KG1 (cell line): ENCODE measurements around the gene PAK4.
"Not testable (repeated sequence)": the region's sequence is repeated elsewhere in the genome, so short reads cannot be mapped to it uniquely, and the experiment has no call there.

ENCODE experiments used
- DNase-seq: peaks from one replicate; lab custom pipeline; 2025; lab: John Stamatoyannopoulos, UW

PAK4 gene

GRCh38 chr19:39207293-39207836, 81.8 kb downstream of the PAK4 start:
- no peak for DNase-seq

- DNase-seq = no peak
These were observed 82.7 kb downstream of the PAK4 start for GRCh38 chr19:39208175-39208795.

DNA sequence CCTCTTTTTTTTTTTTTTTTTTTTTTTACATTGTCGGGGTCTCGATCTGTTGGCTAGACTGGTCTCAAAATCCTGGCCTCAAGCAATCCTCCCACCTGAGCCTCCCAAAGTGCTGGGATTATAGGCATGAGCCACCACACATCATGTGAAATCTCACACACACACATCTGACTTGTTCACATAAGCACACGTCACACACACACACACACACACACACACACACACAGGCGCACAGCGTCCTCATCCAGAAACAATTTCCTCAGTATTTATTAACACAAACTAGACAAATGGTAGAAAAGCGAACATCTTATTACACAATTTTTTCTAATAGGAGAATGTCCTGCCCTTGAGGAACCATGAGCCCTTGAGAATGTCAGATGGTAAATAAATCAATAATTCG, 83.6 kb downstream of the PAK4 start:
- DNase-seq = no peak

DNA sequence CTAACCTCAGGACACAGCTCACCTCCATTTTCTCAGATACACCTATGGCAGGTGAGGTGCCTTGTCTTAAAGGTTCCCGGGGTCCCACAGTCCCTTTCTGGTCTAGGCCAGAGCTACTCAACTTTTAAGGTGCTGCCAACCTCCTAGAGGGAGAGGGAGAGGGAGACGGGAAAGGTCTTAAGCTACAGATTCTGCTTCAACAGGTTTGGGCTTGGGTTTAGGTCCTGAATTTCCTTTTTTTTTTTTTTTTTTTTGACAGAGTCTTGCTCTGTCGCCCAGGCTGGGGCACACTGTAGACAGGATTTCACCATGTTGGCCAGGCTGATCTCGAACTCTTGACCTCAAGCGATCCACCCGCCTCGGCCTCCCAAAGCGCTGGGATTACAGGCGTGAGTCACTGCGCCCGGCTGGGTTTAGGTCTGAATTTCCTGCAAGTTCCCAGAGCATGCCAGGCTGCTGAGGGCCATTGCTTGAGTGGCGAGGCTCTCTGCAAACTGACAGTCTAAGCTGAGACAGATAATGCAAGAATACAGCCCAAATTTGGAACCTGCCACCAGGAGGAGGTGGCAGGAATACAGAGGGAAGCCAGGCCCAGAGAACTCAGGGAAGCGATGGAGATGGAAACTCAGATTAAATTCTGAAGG, 86.3 kb downstream of the PAK4 start:
- no peak for DNase-seq

DNA sequence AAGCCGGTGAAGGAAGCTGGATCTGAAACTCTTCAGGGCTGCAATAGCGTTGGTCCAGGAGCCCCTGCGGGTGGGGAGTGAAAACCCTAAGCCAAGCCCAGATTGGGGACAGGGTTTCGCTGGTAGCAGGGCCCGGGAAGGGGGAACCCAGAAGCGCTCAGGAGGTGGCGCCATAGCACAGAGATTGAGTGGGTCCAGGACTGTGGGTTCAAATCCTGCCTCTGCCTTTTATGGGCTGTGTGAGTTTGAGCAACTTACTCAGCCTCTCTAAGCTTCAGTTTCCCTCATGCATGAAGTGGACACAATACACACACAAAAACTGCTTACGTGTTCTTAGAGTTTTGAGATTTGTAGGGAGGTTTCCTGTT, 86.8 kb downstream of the PAK4 start:
- no peak for DNase-seq

GRCh38 chr19:39215323-39215722, 89.7 kb downstream of the PAK4 start:
- not testable (repeated sequence) for DNase-seq

GRCh38 chr19:39217094-39217493, 91.5 kb downstream of the PAK4 start:
- DNase-seq = no peak

- no peak for DNase-seq
These were observed 92.8 kb downstream of the PAK4 start for GRCh38 chr19:39218230-39219007.

- DNase-seq = not testable (repeated sequence)
These were observed 93.5 kb downstream of the PAK4 start for GRCh38 chr19:39219108-39219507.

DNA sequence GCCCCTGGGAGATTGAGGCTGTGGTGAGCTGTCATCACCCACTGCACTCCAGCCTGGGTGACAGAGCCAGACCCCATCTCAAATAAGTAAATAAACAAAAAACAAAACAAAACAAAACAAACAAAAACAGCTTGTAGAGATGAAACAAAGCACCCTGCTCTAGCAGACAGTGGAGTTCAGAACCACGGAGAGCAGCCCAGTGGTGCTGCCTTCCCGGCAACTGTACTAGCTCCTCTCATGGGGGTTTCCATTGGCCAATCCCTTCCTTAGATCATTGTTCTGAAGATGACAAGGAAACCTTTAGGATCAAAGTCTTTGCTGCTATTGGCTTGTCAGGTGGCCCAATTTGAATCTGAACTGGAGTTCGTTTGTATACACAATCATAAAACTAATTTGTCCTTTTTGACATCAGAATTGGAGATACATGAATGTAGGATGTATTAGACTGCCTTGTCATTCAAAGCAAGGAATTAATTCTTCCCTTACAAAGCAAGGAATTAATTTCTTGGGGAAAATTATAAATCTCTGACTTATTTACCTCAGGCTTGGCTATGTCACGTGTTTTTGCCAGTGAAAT, 98.2 kb downstream of the PAK4 start:
- DNase-seq = no peak

DNA sequence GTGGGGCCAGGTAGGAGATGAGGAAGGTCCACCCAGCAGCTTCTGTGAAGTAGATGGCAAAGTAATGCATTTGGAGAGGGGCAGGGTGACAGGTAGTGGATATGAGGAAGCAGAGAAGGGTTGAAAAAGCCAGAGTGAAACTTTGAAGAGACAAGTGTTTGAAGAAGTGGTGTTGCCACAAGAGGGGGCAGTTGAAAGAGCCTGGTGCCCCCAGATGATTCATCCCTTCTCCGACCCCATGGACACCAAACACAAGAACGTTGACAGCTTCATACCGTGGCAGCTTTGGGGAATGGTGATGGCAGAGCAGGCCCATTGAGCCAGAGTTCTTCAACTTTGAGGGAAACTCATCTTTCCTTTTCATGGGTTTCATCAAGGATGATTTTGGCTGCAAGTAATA, 99.3 kb downstream of the PAK4 start:
- no peak for DNase-seq
